Loucy (cell line): ENCODE results near the gene AGPAT1.

Experiments used
- H2AFZ ChIP-seq: fragments of 200-600 bp; sonication (generic); 2 replicates; pipeline ENCODE4 v1.6.0; 2016; ENCODE audit warnings: antibody characterized with exemption, mild to moderate bottlenecking, low read length, moderate library complexity
- H3F3A ChIP-seq: fragments of 200-600 bp; 2 replicates; pipeline ENCODE4 v1.6.0; 2016; ENCODE audit warnings: antibody characterized with exemption, low read depth, mild to moderate bottlenecking
- H3K27me3 ChIP-seq: fragments of 200-600 bp; sonication (generic); 2 replicates; pipeline ENCODE4 v1.6.1; 2014; ENCODE audit warnings: low read length, mild to moderate bottlenecking; ENCODE audit not compliant: insufficient read depth, poor library complexity, severe bottlenecking
- H3K36me3 ChIP-seq: fragments of 200-600 bp; sonication (generic); 2 replicates; pipeline ENCODE4 v1.6.1; 2016; ENCODE audit warnings: low read length; ENCODE audit not compliant: insufficient read depth
- H3K4me1 ChIP-seq: fragments of 200-600 bp; sonication (generic); 2 replicates; pipeline ENCODE4 v1.5.1; 2014; ENCODE audit warnings: low read length, mild to moderate bottlenecking; ENCODE audit not compliant: insufficient read depth, poor library complexity, severe bottlenecking
- H3K4me2 ChIP-seq: fragments of 200-600 bp; sonication (generic); 2 replicates; pipeline ENCODE4 v1.6.0; 2014; ENCODE audit warnings: antibody characterized with exemption, low read length, low read depth, mild to moderate bottlenecking; ENCODE audit not compliant: poor library complexity, severe bottlenecking
- H3K4me3 ChIP-seq: fragments of 200-600 bp; sonication (generic); 2 replicates; pipeline ENCODE4 v1.5.1; 2014; ENCODE audit warnings: low read length, mild to moderate bottlenecking, mixed read lengths; ENCODE audit not compliant: poor library complexity, severe bottlenecking
- H3K79me2 ChIP-seq: fragments of 200-600 bp; sonication (generic); 2 replicates; pipeline ENCODE4 v1.6.1; 2014; ENCODE audit warnings: low read length; ENCODE audit not compliant: insufficient read depth
- H3K9ac ChIP-seq: fragments of 200-600 bp; sonication (generic); 2 replicates; pipeline ENCODE4 v1.6.0; 2014; ENCODE audit warnings: mild to moderate bottlenecking, low read depth, low read length, moderate library complexity; ENCODE audit not compliant: poor library complexity, severe bottlenecking
- H3K9me2 ChIP-seq: fragments of 200-600 bp; sonication (generic); replicated peaks from 2 replicates; pipeline ENCODE4 v1.6.1; 2016; ENCODE audit warnings: low read depth, low read length, mixed read lengths
- H3K9me3 ChIP-seq: fragments of 200-600 bp; sonication (generic); 2 replicates; pipeline ENCODE4 v1.6.1; 2014; ENCODE audit warnings: mild to moderate bottlenecking, antibody characterized with exemption, low read length, low read depth; ENCODE audit not compliant: insufficient read depth
- H4K20me1 ChIP-seq: fragments of 200-600 bp; sonication (generic); 2 replicates; pipeline ENCODE4 v1.6.0; 2014; ENCODE audit warnings: antibody characterized with exemption, low read length, mild to moderate bottlenecking; ENCODE audit not compliant: insufficient read depth, poor library complexity, severe bottlenecking
- CTCF ChIP-seq: fragments of 200-600 bp; sonication (generic); conservative IDR thresholded peaks from 2 replicates; pipeline ENCODE4 v1.5.1; 2014; ENCODE audit warnings: mild to moderate bottlenecking, antibody characterized with exemption, low read length
- EZH2phosphoT487 ChIP-seq: fragments of 200-600 bp; IDR thresholded peaks from 2 replicates; pipeline ENCODE4 v1.6.1; 2018; ENCODE audit warnings: antibody characterized with exemption, mild to moderate bottlenecking, moderate library complexity, borderline replicate concordance

Gene AGPAT1

GRCh38 chr6:32128751-32129296 lies 47.1 kb downstream of the AGPAT1 start:
- Histone ChIP-seq H4K20me1 (peaks cover 17% of the 10 kb centered on the region), H3K4me3 (peak overlapping the region; percentile 81), H3K9me3 (no peaks in the 10 kb centered on the region), H3K4me1 (peaks cover 25% of the 10 kb centered on the region), H3F3A (no peaks in the 10 kb centered on the region), H3K27me3 (no peaks in the 10 kb centered on the region), H2AFZ (no peak overlapping the region), H3K36me3 (peaks cover 2% of the 10 kb centered on the region; the same call in 1 of the 2 replicates), H3K9ac (peak overlapping the region; percentile 75), H3K79me2 (peaks cover 38% of the 10 kb centered on the region), H3K4me2 (peak overlapping the region; percentile 87), H3K9me2 (no peaks in the 10 kb centered on the region)
- TF ChIP-seq CTCF (no peak), EZH2phosphoT487 (no peak)

DNA sequence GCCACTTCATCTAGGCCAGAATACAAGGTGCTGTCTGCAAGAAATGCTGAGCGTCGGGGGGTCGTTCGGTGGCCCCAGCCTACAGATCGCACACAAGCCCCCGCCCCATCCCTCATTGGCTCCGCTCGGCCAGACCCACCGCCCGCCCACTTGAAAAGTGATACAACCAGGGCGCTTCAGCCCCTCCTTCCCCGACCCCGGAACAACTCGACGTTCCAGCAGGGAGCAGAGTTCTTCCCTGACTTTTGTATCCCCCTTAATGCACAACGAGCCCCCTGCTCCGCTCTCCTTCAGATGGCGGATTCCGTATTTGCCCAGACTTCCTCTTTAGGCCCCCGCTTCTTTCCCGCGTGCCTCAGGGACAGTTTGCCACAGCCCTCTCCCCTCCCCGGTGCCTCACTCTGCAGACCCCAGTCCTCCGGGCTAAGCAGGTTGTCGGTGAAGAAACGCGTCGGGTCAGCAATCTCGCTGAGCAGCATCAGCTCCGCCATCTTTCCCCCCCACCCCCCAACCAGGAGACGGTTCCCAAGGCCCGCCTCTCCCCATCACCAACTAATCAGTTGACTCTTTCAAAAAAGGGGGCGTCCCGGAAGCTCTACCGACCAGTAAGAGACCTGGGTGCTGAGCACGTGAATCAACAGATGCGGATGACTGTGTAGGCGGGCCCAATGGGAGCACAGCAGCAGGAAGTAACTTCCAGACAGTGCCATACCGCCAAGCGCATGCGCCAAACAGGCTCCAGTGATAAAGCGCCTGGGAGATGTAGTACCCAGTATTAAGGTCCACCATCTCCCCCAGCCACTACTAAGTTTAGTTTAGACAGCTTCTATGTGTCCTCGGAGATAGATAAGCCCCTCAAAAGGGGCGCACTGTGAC lies 47.9 kb downstream of the AGPAT1 start, which contains the start of gene ATF6B:
TSS of gene ATF6B (minus strand) at position 530 of the 876 bp plus-strand sequence. CDS start at position 491, 39 bp downstream.
- Histone ChIP-seq H3K9me3 (no peaks in the 10 kb centered on the region), H3K36me3 (peaks cover 2% of the 10 kb centered on the region; the same call in 1 of the 2 replicates), H3K9ac (peak within 1 kb of the TSS; percentile 91), H3F3A (no peaks in the 10 kb centered on the region), H3K4me3 (peak within 1 kb of the TSS; percentile 91), H3K79me2 (peaks cover 38% of the 10 kb centered on the region), H3K27me3 (no peaks in the 10 kb centered on the region), H3K4me2 (peak within 1 kb of the TSS; percentile 98), H3K4me1 (peaks cover 25% of the 10 kb centered on the region), H4K20me1 (peaks cover 17% of the 10 kb centered on the region), H2AFZ (peak within 1 kb of the TSS; percentile 74), H3K9me2 (no peaks in the 10 kb centered on the region)
- TF ChIP-seq EZH2phosphoT487 (no peak), CTCF (no peak)

- Histone ChIP-seq H3K4me2 (peak overlapping the region; percentile 98), H3K9me2 (no peaks in the 10 kb centered on the region), H2AFZ (no peak overlapping the region), H3K27me3 (no peaks in the 10 kb centered on the region), H4K20me1 (peaks cover 17% of the 10 kb centered on the region), H3F3A (no peaks in the 10 kb centered on the region), H3K9me3 (no peaks in the 10 kb centered on the region), H3K79me2 (peaks cover 38% of the 10 kb centered on the region), H3K4me1 (peaks cover 25% of the 10 kb centered on the region), H3K4me3 (peak overlapping the region; percentile 91), H3K9ac (peak overlapping the region; percentile 91), H3K36me3 (peaks cover 2% of the 10 kb centered on the region; the same call in 1 of the 2 replicates)
- TF ChIP-seq CTCF (no peak), EZH2phosphoT487 (no peak)
Measured at GRCh38 chr6:32127409-32127716, 48.5 kb downstream of the AGPAT1 start.
